Transverse colon (tissue), 3 donors: Measurements from ENCODE around the gene FAM13C.

Experiments used
- CTCF ChIP-seq, 5 experiments: fragments of 200-600 bp in 3 of 5; fragments of 450-650 bp in 2 of 5; sonication (generic) in 3 of 5; IDR thresholded peaks; 1 replicate in 2 of 5; 2 replicates in 3 of 5; pipeline ENCODE4 v1.5.1; 2016 to 2017; ENCODE audit warnings: antibody characterized with exemption in 5 of 5, inconsistent platforms in 3 of 5, mild to moderate bottlenecking in 2 of 5, moderate library complexity in 1 of 5
- POLR2A ChIP-seq: fragments of 450-650 bp; IDR thresholded peaks from one replicate; pipeline ENCODE4 v1.6.1; 2016; ENCODE audit warnings: antibody characterized with exemption, mild to moderate bottlenecking, moderate library complexity

GRCh38 chr10:59229441-59229840, 132.9 kb downstream of the FAM13C start:
- TF ChIP-seq CTCF (IDR thresholded peaks at IDR 0.05) (no peak), POLR2A (no peak)
